SK-N-SH treated with all-trans-retinoic acid at 6 μM for 48 hours (cell line): ENCODE measurements around the gene SENP3.

Experiments
- CSDC2 ChIP-seq: fragments of 250-450 bp; sonication (Bioruptor Pico); IDR thresholded peaks from 2 replicates; pipeline ENCODE4 v1.5.0; 2020; ENCODE audit warnings: mild to moderate bottlenecking, moderate library complexity
- TOX ChIP-seq: fragments of 250-450 bp; sonication (Bioruptor Pico); IDR thresholded peaks from 2 replicates; pipeline ENCODE4 v1.8.0; 2021; ENCODE audit warnings: mild to moderate bottlenecking, moderate library complexity, borderline replicate concordance
- ZFP30 ChIP-seq: fragments of 450-650 bp; formaldehyde crosslinking; IDR thresholded peaks from 2 replicates; pipeline ENCODE4 v1.5.0; 2022; ENCODE audit warnings: mild to moderate bottlenecking, moderate library complexity
- TF ChIP-seq, protein P1 (sequence below): fragments of 250-450 bp; sonication (Bioruptor Pico); IDR thresholded peaks from 2 replicates; pipeline ENCODE4 v1.8.0; 2021; ENCODE audit warnings: low read depth, mild to moderate bottlenecking, moderate library complexity, borderline replicate concordance
- TF ChIP-seq, protein P2 (sequence below): fragments of 250-450 bp; sonication (Bioruptor Pico); IDR thresholded peaks from 2 replicates; pipeline ENCODE4 v1.5.1; 2021; ENCODE audit warnings: mild to moderate bottlenecking, moderate library complexity
- TF ChIP-seq, protein P3 (sequence below): fragments of 250-450 bp; sonication (Bioruptor Pico); IDR thresholded peaks from 2 replicates; pipeline ENCODE4 v1.8.0; 2020; ENCODE audit warnings: mild to moderate bottlenecking, moderate library complexity, borderline replicate concordance
- TF ChIP-seq, protein P4 (sequence below): fragments of 250-450 bp; sonication (Bioruptor Pico); IDR thresholded peaks from 2 replicates; pipeline ENCODE4 v1.5.0; 2020; ENCODE audit warnings: mild to moderate bottlenecking, moderate library complexity

DNA sequence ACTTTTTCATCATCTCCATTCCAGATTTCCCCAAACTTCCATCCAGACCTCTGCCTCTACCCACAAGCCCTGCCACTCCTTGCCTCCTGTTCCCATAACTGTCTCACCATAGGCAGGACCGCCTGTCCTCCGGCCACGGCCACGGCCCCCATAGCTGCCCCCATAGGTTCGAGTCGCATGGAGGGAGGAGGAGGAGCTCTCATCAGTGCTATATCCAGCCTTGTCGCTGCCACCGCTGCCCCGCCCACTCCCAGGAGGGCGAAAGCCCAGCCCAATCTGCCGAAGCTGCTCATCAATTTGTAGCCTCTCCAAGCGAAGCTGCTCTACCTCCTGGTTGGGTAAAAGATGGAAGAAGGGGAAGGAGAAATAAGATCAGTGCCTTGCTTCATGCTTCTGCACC lies 31.6 kb downstream of the SENP3 start:
- TF ChIP-seq, protein P1, sequence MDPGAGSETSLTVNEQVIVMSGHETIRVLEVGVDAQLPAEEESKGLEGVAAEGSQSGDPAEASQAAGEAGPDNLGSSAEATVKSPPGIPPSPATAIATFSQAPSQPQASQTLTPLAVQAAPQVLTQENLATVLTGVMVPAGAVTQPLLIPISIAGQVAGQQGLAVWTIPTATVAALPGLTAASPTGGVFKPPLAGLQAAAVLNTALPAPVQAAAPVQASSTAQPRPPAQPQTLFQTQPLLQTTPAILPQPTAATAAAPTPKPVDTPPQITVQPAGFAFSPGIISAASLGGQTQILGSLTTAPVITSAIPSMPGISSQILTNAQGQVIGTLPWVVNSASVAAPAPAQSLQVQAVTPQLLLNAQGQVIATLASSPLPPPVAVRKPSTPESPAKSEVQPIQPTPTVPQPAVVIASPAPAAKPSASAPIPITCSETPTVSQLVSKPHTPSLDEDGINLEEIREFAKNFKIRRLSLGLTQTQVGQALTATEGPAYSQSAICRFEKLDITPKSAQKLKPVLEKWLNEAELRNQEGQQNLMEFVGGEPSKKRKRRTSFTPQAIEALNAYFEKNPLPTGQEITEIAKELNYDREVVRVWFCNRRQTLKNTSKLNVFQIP (CRISPR knock-in tag) = no peak
- TF ChIP-seq, protein P2, sequence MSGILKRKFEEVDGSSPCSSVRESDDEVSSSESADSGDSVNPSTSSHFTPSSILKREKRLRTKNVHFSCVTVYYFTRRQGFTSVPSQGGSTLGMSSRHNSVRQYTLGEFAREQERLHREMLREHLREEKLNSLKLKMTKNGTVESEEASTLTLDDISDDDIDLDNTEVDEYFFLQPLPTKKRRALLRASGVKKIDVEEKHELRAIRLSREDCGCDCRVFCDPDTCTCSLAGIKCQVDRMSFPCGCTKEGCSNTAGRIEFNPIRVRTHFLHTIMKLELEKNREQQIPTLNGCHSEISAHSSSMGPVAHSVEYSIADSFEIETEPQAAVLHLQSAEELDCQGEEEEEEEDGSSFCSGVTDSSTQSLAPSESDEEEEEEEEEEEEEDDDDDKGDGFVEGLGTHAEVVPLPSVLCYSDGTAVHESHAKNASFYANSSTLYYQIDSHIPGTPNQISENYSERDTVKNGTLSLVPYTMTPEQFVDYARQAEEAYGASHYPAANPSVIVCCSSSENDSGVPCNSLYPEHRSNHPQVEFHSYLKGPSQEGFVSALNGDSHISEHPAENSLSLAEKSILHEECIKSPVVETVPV = no peak
- TF ChIP-seq ZFP30 (no peak), CSDC2 (CRISPR knock-in tag) (no peak), TOX (CRISPR knock-in tag) (no peak)
- TF ChIP-seq, protein P3, sequence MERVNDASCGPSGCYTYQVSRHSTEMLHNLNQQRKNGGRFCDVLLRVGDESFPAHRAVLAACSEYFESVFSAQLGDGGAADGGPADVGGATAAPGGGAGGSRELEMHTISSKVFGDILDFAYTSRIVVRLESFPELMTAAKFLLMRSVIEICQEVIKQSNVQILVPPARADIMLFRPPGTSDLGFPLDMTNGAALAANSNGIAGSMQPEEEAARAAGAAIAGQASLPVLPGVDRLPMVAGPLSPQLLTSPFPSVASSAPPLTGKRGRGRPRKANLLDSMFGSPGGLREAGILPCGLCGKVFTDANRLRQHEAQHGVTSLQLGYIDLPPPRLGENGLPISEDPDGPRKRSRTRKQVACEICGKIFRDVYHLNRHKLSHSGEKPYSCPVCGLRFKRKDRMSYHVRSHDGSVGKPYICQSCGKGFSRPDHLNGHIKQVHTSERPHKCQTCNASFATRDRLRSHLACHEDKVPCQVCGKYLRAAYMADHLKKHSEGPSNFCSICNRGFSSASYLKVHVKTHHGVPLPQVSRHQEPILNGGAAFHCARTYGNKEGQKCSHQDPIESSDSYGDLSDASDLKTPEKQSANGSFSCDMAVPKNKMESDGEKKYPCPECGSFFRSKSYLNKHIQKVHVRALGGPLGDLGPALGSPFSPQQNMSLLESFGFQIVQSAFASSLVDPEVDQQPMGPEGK (CRISPR knock-in tag) = no peak
- TF ChIP-seq, protein P4, sequence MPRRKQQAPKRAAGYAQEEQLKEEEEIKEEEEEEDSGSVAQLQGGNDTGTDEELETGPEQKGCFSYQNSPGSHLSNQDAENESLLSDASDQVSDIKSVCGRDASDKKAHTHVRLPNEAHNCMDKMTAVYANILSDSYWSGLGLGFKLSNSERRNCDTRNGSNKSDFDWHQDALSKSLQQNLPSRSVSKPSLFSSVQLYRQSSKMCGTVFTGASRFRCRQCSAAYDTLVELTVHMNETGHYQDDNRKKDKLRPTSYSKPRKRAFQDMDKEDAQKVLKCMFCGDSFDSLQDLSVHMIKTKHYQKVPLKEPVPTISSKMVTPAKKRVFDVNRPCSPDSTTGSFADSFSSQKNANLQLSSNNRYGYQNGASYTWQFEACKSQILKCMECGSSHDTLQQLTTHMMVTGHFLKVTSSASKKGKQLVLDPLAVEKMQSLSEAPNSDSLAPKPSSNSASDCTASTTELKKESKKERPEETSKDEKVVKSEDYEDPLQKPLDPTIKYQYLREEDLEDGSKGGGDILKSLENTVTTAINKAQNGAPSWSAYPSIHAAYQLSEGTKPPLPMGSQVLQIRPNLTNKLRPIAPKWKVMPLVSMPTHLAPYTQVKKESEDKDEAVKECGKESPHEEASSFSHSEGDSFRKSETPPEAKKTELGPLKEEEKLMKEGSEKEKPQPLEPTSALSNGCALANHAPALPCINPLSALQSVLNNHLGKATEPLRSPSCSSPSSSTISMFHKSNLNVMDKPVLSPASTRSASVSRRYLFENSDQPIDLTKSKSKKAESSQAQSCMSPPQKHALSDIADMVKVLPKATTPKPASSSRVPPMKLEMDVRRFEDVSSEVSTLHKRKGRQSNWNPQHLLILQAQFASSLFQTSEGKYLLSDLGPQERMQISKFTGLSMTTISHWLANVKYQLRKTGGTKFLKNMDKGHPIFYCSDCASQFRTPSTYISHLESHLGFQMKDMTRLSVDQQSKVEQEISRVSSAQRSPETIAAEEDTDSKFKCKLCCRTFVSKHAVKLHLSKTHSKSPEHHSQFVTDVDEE (CRISPR knock-in tag) = no peak
